ENCODE measurements around the gene PIK3C2G. TPM values are rescaled to one million over a fixed set of nuclear protein-coding genes. Genes with fewer than 3 reads are reported as not detected.

Gene PIK3C2G
- total RNA-seq, 1 donor from 2014 or later: not detected

DNA sequence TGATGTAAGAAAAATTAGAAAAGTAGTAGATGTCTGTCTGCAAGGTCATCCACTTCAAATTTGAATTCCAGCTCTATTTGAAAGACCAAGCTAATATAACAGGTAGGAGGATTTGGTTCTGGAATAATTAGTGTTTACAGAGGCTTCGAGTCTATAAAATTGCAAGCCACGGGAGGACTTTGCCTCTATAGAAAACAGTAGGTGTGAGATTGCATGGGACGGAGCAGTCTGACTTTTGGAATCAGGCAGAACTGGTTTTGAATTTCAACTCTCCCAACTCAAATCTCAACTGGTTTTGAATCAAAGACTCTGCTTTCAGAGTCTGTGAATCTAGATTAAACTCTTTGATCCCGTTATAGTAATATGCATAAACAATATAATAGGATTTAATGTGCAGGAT, 82.4 kb downstream of the PIK3C2G start:
- intact Hi-C loops (cut with micrococcal nuclease): no loop called here

GRCh38 chr12:18345021-18345735, 83.9 kb downstream of the PIK3C2G start:
- intact Hi-C loops (cut with micrococcal nuclease): no loop called here

GRCh38 chr12:18352312-18352711, 91.0 kb downstream of the PIK3C2G start:
- intact Hi-C loops (cut with micrococcal nuclease): no loop called here

DNA sequence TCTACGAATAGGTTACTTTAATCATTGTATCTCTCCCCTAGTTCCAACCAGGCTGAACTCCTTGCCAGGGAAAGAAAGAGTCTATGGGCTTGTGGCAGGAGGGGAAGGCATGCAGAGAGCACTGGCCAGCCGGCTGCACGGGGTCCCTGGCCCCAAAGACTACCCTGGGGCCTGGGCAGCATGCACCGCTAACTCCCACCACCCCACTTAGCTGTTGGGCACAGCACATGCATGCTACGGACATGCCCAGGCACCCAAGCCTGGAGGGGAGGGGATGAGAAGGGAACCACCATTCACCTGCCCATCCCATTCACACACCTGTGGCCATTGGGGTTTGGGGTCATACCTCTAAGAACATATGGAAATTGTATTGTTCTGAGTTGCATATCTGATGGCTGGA, 94.1 kb downstream of the PIK3C2G start:
- intact Hi-C loops (cut with micrococcal nuclease): no loop called here

GRCh38 chr12:18358077-18358476, 96.8 kb downstream of the PIK3C2G start:
- intact Hi-C loops (cut with micrococcal nuclease): no loop called here

- intact Hi-C loops (cut with micrococcal nuclease): no loop called here
Measured at GRCh38 chr12:18358930-18359329, 97.6 kb downstream of the PIK3C2G start.

GRCh38 chr12:18361433-18361832, 100.1 kb downstream of the PIK3C2G start:
- intact Hi-C loops (cut with micrococcal nuclease): no loop called here

DNA sequence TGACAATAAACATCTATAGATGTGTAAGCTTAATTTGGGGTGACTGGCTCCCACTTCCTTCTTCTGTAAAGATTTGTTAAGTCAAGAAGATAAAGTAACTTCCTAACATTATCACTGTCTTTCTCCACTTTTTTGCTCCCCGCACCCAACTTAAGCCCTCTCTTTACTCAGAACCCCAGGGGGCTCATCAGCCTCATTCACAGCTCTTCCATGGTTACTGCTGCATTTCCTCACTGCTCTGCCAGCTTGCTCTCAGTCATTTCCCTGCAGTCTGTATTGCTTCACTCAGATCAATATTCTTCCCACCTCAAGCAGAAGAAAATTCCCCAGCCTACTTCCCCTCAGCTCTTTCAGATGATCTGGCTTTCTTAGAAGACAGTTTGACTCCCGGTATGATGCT, 102.0 kb downstream of the PIK3C2G start:
- intact Hi-C loops (cut with micrococcal nuclease): no loop called here

DNA sequence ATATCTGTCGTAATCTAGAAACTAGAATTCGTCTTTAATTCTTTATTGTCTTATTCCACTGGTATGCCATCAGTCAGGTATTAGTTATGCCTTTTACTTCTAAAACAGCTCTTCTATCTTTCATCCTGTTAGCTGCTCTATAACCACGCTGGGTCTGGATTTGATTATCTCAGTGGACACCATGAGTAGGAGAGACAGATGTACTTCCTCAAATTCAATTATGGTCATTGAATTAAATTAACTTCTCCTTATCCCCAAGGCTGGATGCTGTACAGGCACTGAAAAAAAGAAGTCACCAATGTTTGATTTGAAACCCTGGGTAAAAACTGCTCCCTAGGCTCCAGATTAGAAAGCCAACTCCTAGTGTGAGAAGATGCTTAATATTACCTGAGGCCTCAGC, 107.3 kb downstream of the PIK3C2G start:
- intact Hi-C loops (cut with micrococcal nuclease): no loop called here

- intact Hi-C loops (cut with micrococcal nuclease): no loop called here
Measured at GRCh38 chr12:18373181-18373580, 111.9 kb downstream of the PIK3C2G start.

DNA sequence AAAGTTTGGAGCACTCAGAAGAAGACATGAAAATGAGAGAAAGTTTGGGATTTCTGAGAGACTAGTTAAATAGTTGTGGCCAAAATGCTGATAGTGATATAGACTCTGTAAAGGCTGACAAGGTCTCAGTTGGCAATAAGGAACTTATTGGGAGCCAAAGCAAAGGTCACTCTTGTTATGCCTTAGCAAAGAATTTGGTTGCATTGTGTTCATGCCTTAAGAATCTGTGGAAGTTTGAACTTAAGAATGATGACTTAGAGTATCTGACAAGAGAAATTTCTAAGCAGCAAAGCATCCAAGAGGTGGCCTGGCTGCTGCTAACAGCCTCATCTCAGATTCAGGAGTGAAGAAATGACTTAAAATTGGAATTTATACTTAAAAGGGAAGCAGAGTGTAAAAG, 113.8 kb downstream of the PIK3C2G start:
- intact Hi-C loops (cut with micrococcal nuclease): no loop called here

DNA sequence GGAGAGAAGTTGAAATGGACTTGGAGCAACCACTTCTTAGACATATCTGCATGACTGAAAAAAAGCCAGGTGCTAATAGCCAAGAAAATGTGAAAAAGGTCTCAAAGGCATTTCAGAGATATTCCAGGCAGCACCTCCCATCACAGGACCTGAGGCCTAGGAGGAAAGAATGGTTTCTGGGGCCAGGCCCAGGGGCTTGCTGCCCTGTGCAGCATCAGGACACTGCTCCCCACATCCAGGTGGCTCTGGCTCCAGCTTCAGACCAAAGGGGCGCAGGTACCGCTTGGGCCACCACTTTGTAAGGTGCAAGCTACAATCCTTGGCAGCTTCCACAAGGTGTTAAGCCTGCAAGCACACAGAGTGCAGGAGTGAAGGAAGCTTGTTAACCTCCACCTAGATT, 114.3 kb downstream of the PIK3C2G start:
- intact Hi-C loops (cut with micrococcal nuclease): no loop called here

DNA sequence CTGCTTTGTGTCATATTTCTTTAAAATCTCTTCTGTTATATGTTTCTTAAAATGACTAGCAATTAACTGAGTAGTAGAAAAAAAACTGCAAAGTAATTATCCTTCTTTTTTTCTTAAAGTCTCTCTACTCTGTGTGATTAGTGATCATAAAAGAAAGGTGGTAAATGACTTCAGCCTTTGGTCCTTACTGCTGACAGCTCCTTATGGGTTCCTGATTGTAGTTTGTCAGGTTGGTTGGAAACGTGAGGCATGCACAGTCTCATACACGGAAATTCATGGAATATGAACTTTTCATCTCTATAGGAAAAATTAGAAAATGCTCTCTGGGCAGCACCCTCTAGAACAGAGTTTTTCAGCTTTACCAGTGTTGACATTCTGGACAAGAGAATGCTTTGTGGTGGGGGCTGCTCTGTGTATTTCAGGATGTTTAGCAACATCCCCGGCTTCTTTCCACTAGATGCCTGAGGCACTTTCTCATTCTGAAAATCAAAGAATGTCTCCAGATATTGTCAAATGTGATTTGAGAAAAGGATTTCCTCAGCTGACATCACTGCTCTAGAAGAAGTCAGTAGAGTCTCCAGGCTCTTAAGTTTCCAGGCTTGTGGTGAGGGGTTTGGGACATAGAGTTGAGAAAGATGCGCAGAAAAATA, 121.0 kb downstream of the PIK3C2G start:
- intact Hi-C loops (cut with micrococcal nuclease): no loop called here

DNA sequence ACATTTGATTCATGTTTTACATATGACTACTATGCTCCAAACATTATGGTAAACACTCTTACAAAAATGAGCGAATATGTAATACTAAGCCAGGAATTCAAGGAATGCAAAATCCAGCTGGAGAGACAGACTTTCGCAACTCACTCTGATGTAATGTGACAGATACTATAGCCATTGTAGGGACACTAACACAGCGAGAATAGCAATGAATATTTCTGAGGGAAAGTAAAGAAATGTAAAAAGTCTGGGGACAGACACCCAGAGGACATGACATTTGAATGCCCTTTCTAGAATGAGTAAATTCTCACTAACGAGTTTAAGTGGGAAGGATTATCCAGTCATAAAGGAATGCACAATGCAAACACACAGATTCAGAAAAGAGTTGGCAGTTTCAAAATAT, 121.9 kb downstream of the PIK3C2G start:
- intact Hi-C loops (cut with micrococcal nuclease): no loop called here

DNA sequence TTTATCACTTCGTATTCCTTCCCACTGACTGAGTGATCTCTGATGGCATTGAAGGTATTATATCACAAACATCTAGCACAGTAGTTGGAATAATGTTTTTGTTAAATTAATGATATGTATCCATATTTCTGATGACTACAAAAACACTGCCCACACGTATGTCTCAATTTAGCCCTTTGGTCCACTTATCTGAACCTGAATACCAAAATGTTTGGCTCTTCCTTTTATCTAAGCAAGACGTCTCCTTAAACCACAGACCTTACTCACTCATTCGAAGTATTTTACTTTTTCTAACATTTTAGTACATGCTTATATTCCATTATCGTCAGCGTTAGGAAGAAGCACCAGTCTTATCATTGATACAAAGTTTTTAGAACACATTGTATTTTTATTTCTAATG, 126.4 kb downstream of the PIK3C2G start:
- intact Hi-C loops (cut with micrococcal nuclease): no loop called here

- intact Hi-C loops (cut with micrococcal nuclease): no loop called here
Measured at GRCh38 chr12:18389820-18390219, 128.5 kb downstream of the PIK3C2G start.

DNA sequence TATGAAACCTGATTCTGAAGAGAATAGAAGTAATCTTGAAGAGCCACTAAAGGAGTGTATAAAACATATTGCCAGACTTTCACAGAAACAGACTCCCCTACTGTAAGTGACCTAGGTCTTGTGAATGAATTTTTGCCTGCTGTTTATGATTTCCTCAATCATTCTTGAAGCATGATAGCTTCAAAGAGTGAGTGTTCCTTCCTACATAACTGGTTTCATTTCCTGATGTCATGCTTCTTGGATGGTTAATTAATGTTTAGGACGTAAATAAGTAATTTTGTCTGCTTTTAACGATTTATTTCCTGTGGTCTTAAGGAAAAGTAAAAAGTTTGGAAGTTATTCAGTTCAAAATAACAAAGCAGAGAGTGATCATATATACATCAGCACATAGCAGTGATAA, 129.8 kb downstream of the PIK3C2G start:
- intact Hi-C loops (cut with micrococcal nuclease): no loop called here

GRCh38 chr12:18394742-18395141, 133.4 kb downstream of the PIK3C2G start:
- intact Hi-C loops (cut with micrococcal nuclease): no loop called here

GRCh38 chr12:18400186-18400585, 138.9 kb downstream of the PIK3C2G start:
- intact Hi-C loops (cut with micrococcal nuclease): no loop called here

DNA sequence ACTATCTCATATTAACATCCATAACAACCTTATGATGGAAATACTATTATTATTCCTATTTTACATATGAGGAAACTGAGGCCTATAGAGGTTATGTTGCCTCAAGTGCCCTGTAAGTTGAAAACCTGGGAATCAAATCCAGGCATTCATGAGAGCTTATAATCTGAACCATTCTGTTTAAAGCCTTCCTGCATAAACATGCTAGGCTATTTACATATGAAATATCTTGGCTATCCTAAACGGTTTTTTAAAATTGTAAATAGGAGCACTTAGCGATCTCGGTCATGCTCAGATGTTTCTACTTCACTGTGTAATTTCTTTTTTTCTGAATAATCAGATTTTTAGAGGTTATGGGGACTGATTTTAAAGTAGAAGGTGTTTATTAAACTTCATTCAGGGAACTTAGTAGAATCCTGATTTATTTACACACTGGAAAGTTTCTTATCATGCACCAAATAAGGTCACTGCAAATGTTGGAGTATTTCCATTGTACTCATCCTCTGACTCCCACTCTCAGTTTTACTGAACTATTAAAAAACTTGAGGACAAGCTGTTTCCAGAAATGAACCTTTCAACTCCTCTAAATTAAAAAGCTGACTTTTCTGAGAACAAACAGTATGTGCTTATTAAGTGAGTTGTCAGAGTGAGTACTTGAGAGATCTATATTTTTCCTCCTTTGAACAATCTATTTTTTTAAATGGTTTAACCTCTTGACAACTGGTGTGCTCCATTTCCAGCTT, 141.7 kb downstream of the PIK3C2G start:
- intact Hi-C loops (cut with micrococcal nuclease): no loop called here

DNA sequence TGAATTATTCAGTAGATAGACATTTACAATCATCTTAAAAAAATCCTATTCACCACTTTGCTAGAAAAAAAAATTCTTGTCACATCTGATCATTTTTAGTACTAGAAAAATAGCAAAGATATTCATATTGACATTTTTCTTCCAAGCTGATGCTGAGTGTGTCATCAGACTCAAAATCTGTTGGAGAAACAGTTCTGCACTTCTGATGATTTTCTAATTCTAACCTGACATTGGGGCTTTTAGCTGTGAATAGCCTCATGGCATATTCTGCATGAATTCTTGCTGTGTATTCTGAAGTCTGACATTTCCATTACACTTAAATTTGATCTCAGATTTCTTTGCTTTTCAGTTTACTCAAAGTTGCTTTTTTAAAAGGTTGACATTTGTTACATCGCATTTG, 150.1 kb downstream of the PIK3C2G start:
- intact Hi-C loops (cut with micrococcal nuclease): no loop called here

DNA sequence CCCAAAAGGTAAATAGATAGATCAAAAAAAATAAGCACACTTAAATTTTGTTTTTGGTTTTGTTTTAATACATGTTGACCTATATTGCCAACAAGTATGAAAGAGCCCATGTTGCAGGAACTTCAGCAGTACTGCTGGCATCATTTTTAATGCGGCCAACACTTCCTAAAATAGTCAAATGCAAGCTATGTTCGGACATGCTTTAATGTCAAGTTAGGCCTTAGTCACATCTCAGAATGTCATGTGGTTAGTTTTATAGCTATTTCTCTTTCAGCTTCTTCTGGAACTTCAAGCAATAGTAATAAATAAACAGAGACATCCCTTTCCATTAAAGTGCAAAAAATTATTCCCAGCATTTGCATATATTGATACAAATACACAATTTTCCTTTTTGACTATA, 153.4 kb downstream of the PIK3C2G start:
- intact Hi-C loops (cut with micrococcal nuclease): no loop called here

GRCh38 chr12:18415227-18415626, 153.9 kb downstream of the PIK3C2G start:
- intact Hi-C loops (cut with micrococcal nuclease): no loop called here
